Osteocyte (in vitro differentiated cells): ENCODE data around the gene KAZALD1. TPM values are rescaled to one million over a fixed set of nuclear protein-coding genes. Genes with fewer than 3 reads are reported as not detected.

Experiments used
- DNase-seq: peaks from one replicate; pipeline ENCODE4 v3.0.0; 2021; ENCODE audit warnings: mixed read lengths; ENCODE audit not compliant: unreplicated experiment; ENCODE audit errors: extremely low spot score
- H3K27ac Mint-ChIP-seq: one replicate; pipeline ENCODE4 v1.8.0; 2021; ENCODE audit warnings: mild to moderate bottlenecking, mixed read lengths; ENCODE audit not compliant: unreplicated experiment
- H3K27me3 Mint-ChIP-seq: one replicate; pipeline ENCODE4 v1.8.0; 2021; ENCODE audit warnings: mixed read lengths; ENCODE audit not compliant: unreplicated experiment
- H3K36me3 Mint-ChIP-seq: one replicate; pipeline ENCODE4 v1.8.0; 2021; ENCODE audit warnings: mixed read lengths; ENCODE audit not compliant: unreplicated experiment
- H3K4me1 Mint-ChIP-seq: one replicate; pipeline ENCODE4 v1.8.0; 2021; ENCODE audit warnings: mixed read lengths; ENCODE audit not compliant: unreplicated experiment
- H3K4me3 Mint-ChIP-seq: one replicate; pipeline ENCODE4 v1.8.0; 2021; ENCODE audit warnings: mild to moderate bottlenecking, moderate library complexity, mixed read lengths; ENCODE audit not compliant: unreplicated experiment
- H3K9me3 Mint-ChIP-seq: one replicate; pipeline ENCODE4 v1.8.0; 2021; ENCODE audit warnings: mixed read lengths; ENCODE audit not compliant: unreplicated experiment
- total RNA-seq: library from RNA; stranded (reverse); gene quantifications from 2 replicates; pipeline ENCODE4 v1.2.1, GENCODE V29; 2021
- TF ChIP-seq, protein P1 (sequence below): fragments of 200-600 bp; sonication (generic); IDR thresholded peaks from 2 replicates; pipeline ENCODE4 v1.5.0; 2021; ENCODE audit warnings: antibody characterized with exemption, mild to moderate bottlenecking, moderate library complexity

Gene KAZALD1
- total RNA-seq, 1 donor from 2014 or later: 49.0 TPM

DNA sequence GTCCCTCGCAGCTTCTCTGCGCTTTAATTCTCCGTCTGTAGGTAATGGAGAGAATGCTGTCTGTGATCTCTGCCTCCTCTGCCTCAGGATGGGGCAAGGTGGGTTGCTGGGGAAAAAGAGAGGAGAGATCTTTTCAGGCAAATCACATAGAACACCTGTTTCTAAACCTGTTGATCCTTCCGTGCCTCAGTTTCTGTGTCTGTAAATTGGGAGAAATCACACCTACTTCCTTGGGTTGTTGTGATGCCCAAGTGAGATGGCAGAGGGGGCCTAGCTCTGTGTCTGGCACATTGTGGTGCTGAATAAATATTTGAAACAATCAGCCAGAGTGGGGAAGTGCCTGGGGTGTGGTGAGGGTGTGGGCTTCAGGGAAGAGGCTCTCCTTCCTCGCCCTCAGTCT, 28.8 kb downstream of the KAZALD1 start:
- Mint-ChIP-seq H3K4me1 (peaks cover 12% of the 10 kb centered on the region), H3K27me3 (peaks cover 2% of the 10 kb centered on the region), H3K9me3 (no peaks in the 10 kb centered on the region), H3K27ac (no peak overlapping the region), H3K4me3 (no peak overlapping the region), H3K36me3 (no peaks in the 10 kb centered on the region)
- TF ChIP-seq, protein P1, sequence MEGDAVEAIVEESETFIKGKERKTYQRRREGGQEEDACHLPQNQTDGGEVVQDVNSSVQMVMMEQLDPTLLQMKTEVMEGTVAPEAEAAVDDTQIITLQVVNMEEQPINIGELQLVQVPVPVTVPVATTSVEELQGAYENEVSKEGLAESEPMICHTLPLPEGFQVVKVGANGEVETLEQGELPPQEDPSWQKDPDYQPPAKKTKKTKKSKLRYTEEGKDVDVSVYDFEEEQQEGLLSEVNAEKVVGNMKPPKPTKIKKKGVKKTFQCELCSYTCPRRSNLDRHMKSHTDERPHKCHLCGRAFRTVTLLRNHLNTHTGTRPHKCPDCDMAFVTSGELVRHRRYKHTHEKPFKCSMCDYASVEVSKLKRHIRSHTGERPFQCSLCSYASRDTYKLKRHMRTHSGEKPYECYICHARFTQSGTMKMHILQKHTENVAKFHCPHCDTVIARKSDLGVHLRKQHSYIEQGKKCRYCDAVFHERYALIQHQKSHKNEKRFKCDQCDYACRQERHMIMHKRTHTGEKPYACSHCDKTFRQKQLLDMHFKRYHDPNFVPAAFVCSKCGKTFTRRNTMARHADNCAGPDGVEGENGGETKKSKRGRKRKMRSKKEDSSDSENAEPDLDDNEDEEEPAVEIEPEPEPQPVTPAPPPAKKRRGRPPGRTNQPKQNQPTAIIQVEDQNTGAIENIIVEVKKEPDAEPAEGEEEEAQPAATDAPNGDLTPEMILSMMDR: no peak
- DNase-seq: no peak

DNA sequence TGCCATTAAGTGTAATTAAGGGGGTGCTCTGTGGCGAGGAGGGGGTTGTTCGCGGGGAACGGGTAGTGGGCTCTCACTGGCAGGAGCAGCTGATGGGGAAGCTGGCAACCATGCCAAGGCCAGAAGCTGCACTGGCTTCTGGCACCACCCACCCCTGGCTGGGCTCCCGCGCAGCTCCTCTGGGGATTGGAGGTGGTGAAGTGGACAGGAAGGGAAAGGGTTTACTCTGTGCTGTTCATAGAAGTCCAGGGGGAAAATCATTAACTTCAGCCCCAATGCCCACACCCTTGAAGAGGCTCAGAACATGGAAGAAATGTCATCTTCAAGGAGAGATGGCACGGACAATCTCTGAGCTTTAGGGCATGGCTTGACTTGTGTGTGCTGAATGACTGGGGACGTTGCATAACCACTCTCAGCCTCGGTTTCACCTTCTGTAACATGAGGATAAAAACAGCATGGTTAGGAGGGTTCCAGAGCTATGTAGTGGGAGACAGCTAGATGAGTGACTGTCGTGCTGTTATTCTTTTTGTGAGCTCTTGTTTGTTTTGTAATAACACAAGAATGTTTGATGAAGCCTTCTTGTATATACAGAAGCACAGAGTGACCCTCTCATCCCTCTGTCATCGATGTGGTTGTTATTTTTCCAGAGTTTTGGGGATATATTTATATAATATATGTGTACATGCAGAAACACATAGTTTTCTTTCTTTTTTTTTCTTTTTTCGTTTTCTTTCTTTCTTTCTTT, 29.9 kb downstream of the KAZALD1 start:
- H3K27ac Mint-ChIP-seq: no peak overlapping the region

DNA sequence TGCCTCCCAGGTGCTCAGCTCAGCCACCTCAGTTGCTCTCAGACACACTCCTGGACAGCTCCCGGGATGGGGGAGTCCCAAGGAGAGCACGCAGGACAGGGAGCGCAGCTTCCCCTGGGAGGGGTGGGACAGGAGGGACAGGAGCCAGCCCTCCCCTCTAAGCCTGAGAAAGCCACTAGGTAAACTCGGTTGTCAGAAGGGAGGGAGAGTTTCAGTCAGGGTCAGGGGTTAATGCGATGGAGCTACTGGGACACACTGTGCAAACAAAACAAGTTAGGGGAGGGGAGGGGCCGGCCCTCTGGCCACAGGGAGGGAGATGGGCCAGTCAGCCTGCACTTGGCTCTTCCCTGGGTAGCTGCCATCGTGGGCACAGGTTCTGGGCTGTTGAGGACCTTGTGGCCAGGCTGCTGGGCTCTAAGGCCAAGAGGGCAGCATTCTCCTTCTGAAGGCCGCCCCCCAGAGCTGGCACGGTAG, 31.1 kb downstream of the KAZALD1 start:
- H3K4me1 Mint-ChIP-seq: peaks cover 12% of the 10 kb centered on the region
- H3K36me3 Mint-ChIP-seq: no peaks in the 10 kb centered on the region
- peaks cover 10% of the 10 kb centered on the region for H3K27me3 Mint-ChIP-seq
- H3K4me3 Mint-ChIP-seq: no peak overlapping the region
- no peak overlapping the region for H3K27ac Mint-ChIP-seq
- TF ChIP-seq, protein P1: no peak
- DNase-seq: no peak
- H3K9me3 Mint-ChIP-seq: no peaks in the 10 kb centered on the region

More for the DNA sequence above, 29.9 kb downstream of the KAZALD1 start:
- Mint-ChIP-seq H3K9me3 (no peaks in the 10 kb centered on the region), H3K4me1 (peaks cover 12% of the 10 kb centered on the region), H3K27me3 (peaks cover 2% of the 10 kb centered on the region), H3K4me3 (no peak overlapping the region), H3K36me3 (no peaks in the 10 kb centered on the region)
- TF ChIP-seq, protein P1: no peak
- no peak for DNase-seq

DNA sequence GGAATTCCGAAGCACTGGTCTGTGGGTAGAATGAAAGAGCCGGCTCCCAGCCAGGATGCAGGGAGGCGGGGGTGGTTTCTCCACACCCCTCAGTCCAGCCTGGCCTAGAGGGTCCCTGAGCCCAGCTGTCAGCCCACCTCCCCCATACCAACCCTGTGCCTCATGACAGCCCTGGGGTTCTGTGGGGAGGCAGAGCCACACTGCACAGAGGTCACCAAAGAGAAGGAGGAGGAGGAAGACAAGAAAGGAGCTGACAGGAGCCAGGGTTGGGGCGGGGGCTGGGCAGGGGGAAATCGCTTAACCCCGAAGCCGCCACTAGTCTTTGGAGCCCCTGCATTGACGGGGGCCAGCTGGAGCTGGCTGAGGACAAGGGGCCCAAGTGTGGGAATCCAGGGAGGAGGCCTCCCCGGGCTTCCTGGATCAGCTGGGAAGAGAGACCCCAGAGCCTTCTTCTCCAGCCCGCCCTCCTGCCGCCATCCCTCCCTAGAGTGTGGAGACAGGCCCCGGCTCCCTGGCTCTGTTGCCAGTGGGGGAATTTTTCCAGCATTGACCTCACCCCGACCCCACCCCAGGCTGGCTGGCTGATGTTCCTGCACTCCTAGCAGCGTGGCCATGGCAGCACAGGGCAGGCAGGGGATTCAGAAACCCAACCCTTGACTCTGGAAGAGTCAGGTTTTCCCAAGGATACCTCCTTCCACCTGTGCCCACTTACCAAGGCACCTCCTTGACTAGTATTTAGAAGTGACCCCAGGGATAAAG, 32.5 kb downstream of the KAZALD1 start:
- Mint-ChIP-seq H3K4me1 (peaks cover 12% of the 10 kb centered on the region), H3K27ac (no peak overlapping the region), H3K27me3 (peaks cover 14% of the 10 kb centered on the region), H3K36me3 (no peaks in the 10 kb centered on the region), H3K9me3 (no peaks in the 10 kb centered on the region), H3K4me3 (no peak overlapping the region)
- TF ChIP-seq, protein P1: no peak
- no peak for DNase-seq

DNA sequence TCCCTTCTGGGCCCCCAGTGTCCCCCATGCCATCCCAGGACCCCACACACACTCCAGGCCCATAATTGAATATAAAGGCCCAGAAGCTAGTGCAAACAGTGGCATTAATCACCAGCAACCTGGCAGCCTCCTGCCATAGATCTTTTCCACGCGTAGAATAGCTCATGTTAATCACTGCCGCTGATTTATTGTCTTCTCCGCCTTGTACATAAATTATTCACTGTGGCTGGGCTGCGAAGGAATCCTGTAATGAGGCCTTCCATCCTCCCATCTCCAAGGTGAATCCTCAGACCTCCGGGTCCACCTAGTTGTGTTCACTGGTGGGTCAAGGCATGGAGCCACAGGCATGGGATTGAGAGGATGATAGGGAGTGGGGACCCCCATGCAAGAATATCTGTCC, 33.2 kb downstream of the KAZALD1 start:
- H3K9me3 Mint-ChIP-seq: no peaks in the 10 kb centered on the region
- H3K4me1 Mint-ChIP-seq: peaks cover 12% of the 10 kb centered on the region
- H3K36me3 Mint-ChIP-seq: no peaks in the 10 kb centered on the region
- no peak overlapping the region for H3K4me3 Mint-ChIP-seq
- TF ChIP-seq, protein P1: no peak
- no peak overlapping the region for H3K27ac Mint-ChIP-seq
- no peak for DNase-seq
- peaks cover 21% of the 10 kb centered on the region for H3K27me3 Mint-ChIP-seq
